Activated B cell treated with CpG ODN at 0.5 μM for 24 hours (primary cell): Measurements from ENCODE around the gene ASB5. TPM values are rescaled to one million over a fixed set of nuclear protein-coding genes. Genes with fewer than 3 reads are reported as not detected.
"Not testable (repeated sequence)": the region's sequence is repeated elsewhere in the genome, so short reads cannot be mapped to it uniquely, and the experiment has no call there.

Source experiments
- ATAC-seq: fragments of 200-7000 bp; cut with Tn5 transposase; one replicate; pipeline ENCODE4 v1.10.0; 2021; ENCODE audit warnings: low read depth, mild to moderate bottlenecking, moderate library complexity
- CTCF ChIA-PET: fragments of 350-600 bp; sonication (Branson Sonifier 250); formaldehyde crosslinking; loops from one replicate; lab custom pipeline; 2021; ENCODE audit warnings: antibody characterized with exemption; lab: Charles Lee
- POLR2A ChIA-PET: fragments of 350-600 bp; sonication (Branson Sonifier 250); formaldehyde crosslinking; loops from one replicate; lab custom pipeline; 2021; ENCODE audit warnings: antibody characterized with exemption; lab: Charles Lee
- DNase-seq: peaks from one replicate; pipeline ENCODE4 v3.0.0; 2022
- H3K27ac Mint-ChIP-seq: one replicate; pipeline ENCODE4 v1.8.0; 2020; ENCODE audit warnings: mixed read lengths
- H3K27me3 Mint-ChIP-seq: one replicate; pipeline ENCODE4 v1.8.0; 2021; ENCODE audit warnings: mixed read lengths
- H3K36me3 Mint-ChIP-seq: one replicate; pipeline ENCODE4 v1.8.0; 2021; ENCODE audit warnings: low read depth, mixed read lengths
- H3K4me1 Mint-ChIP-seq: one replicate; pipeline ENCODE4 v1.8.0; 2021; ENCODE audit warnings: mixed read lengths
- H3K4me3 Mint-ChIP-seq: one replicate; pipeline ENCODE4 v1.8.0; 2020; ENCODE audit warnings: mild to moderate bottlenecking, mixed read lengths
- H3K9me3 Mint-ChIP-seq: one replicate; pipeline ENCODE4 v1.8.0; 2020; ENCODE audit warnings: mixed read lengths
- CTCF ChIP-seq: fragments of 200-600 bp; IDR thresholded peaks from one replicate; pipeline ENCODE4 v1.8.0; 2022; ENCODE audit warnings: antibody characterized with exemption, mild to moderate bottlenecking
- intact Hi-C: fragments of 100-400 bp; cut with micrococcal nuclease; formaldehyde crosslinking; loops from one replicate; pipeline ENCODE4 v1.15.1; 2024
- total RNA-seq: library from RNA; stranded (reverse); gene quantifications from 2 replicates; pipeline ENCODE4 v1.2.3, GENCODE V29; 2022

The ASB5 gene
- total RNA-seq, 1 donor from 2014 or later, result not detected

GRCh38 chr4:176300036-176300435 lies 31.0 kb upstream of the ASB5 start:
- Mint-ChIP-seq H3K27me3 (peaks cover 17% of the 10 kb centered on the region), H3K4me3 (no peak overlapping the region), H3K9me3 (no peaks in the 10 kb centered on the region), H3K27ac (no peak overlapping the region), H3K36me3 (no peaks in the 10 kb centered on the region), H3K4me1 (no peaks in the 10 kb centered on the region)
- ChIA-PET CTCF (no interaction called here), POLR2A (no interaction called here)
- no peak for TF ChIP-seq CTCF
- ATAC-seq, result no peak
- no peak for DNase-seq
- intact Hi-C loops, result no loop called here

GRCh38 chr4:176298664-176299063 lies 29.6 kb upstream of the ASB5 start:
- no peak for ATAC-seq
- ChIA-PET POLR2A (no interaction called here), CTCF (no interaction called here)
- Mint-ChIP-seq H3K27ac (no peak overlapping the region), H3K36me3 (no peaks in the 10 kb centered on the region), H3K27me3 (peaks cover 6% of the 10 kb centered on the region), H3K4me1 (no peaks in the 10 kb centered on the region), H3K4me3 (no peak overlapping the region), H3K9me3 (no peaks in the 10 kb centered on the region)
- no peak for TF ChIP-seq CTCF
- intact Hi-C loops, result no loop called here
- DNase-seq, result no peak

- H3K9me3 Mint-ChIP-seq, DNase-seq, H3K27me3 Mint-ChIP-seq, intact Hi-C loops, H3K4me3 Mint-ChIP-seq, POLR2A ChIA-PET, H3K27ac Mint-ChIP-seq, CTCF ChIA-PET, ATAC-seq, H3K36me3 Mint-ChIP-seq, H3K4me1 Mint-ChIP-seq: not testable (repeated sequence)
Observed at GRCh38 chr4:176295907-176296306, 26.9 kb upstream of the ASB5 start.

- CTCF ChIA-PET, result no interaction called here
Observed at GRCh38 chr4:176293660-176294059, 24.6 kb upstream of the ASB5 start.

GRCh38 chr4:176292920-176293319 lies 23.9 kb upstream of the ASB5 start:
- Mint-ChIP-seq H3K4me3 (no peak overlapping the region), H3K4me1 (no peaks in the 10 kb centered on the region), H3K36me3 (no peaks in the 10 kb centered on the region), H3K9me3 (no peaks in the 10 kb centered on the region), H3K27ac (no peak overlapping the region), H3K27me3 (no peaks in the 10 kb centered on the region)
- intact Hi-C loops, result no loop called here
- ATAC-seq (no peak), DNase-seq (no peak)
- ChIA-PET POLR2A (no interaction called here), CTCF (no interaction called here)
- no peak for TF ChIP-seq CTCF

More at GRCh38 chr4:176293660-176294059, 24.6 kb upstream of the ASB5 start:
- POLR2A ChIA-PET, result no interaction called here
- no peaks in the 10 kb centered on the region for H3K9me3 Mint-ChIP-seq
- no peaks in the 10 kb centered on the region for H3K4me1 Mint-ChIP-seq
- H3K36me3 Mint-ChIP-seq, result no peaks in the 10 kb centered on the region
- H3K27ac Mint-ChIP-seq, result no peak overlapping the region
- H3K4me3 Mint-ChIP-seq, result no peak overlapping the region
- ATAC-seq, result no peak
- no peak for DNase-seq
- no peaks in the 10 kb centered on the region for H3K27me3 Mint-ChIP-seq
- intact Hi-C loops, result no loop called here
- TF ChIP-seq CTCF, result no peak

GRCh38 chr4:176291748-176292147 lies 22.7 kb upstream of the ASB5 start:
- ATAC-seq (no peak), DNase-seq (no peak)
- Mint-ChIP-seq H3K36me3 (no peaks in the 10 kb centered on the region), H3K4me1 (no peaks in the 10 kb centered on the region), H3K27me3 (no peaks in the 10 kb centered on the region), H3K9me3 (no peaks in the 10 kb centered on the region), H3K4me3 (no peak overlapping the region), H3K27ac (no peak overlapping the region)
- ChIA-PET POLR2A (no interaction called here), CTCF (no interaction called here)
- intact Hi-C loops, result no loop called here
- TF ChIP-seq CTCF, result no peak
